ENCODE results near the gene CD58.
A peak's percentile ranks its signal among the peaks of the same experiment; 100 is the strongest.
"Not testable (repeated sequence)": the region's sequence is repeated elsewhere in the genome, so short reads cannot be mapped to it uniquely, and the experiment has no call there.

The CD58 gene

DNA sequence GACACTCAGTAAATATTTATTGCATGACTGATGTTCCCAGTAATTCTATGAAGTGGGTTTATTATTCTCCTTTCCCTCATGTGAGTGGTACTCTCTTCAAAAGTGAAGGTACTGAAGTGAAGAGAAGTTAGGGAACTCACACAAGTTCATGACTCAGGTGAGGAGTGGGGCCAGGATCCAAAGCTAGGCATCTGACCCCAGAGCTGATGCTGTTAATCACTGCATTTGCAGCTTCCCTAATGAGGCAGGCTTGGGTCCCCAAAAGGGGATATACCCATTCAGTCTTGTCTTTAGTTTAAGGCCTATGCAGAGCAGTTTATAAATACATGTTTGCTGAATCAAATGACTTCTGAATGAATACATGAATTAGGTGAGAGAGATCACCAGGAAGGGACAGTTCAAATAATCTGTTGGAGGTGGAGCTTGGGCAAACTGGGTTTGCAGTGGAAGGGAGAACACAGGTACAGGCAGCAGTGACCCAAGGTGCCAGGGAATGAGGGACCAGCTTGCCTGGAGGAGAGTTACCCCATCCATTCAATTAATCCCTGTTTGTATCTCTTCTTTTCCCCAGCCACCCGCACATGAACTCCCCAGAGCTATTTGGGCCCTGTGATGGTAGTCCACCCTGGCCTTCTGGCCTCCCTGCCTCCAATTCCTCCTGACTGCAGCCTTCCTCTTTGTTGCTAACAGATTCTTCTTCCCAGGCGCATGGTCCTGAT is 2.0 kb downstream of the CD58 start:
- Histone ChIP-seq H3K4me3 (ENCODE audit: low read length in 2 of 2) (peak overlapping the region in 1 of 2 donors; percentile 3), H3K27ac (ENCODE audit: low read length) (no peak overlapping the region), H3K9ac (ENCODE audit: low read length in 2 of 2) (no peak overlapping the region), H3K4me1 (ENCODE audit: control insufficient read depth, insufficient read depth, low read length) (peaks cover 28% of the 10 kb centered on the region), H3K36me3 (ENCODE audit: control insufficient read depth in 2 of 2, insufficient read depth in 2 of 2, low read length in 2 of 2) (no peaks in the 10 kb centered on the region), H3K9me3 (ENCODE audit: control insufficient read depth in 2 of 2, low read length in 2 of 2) (no peaks in the 10 kb centered on the region), H3K27me3 (ENCODE audit: control insufficient read depth in 1 of 2, insufficient read depth in 2 of 2, low read length in 2 of 2) (no peaks in the 10 kb centered on the region)

DNA sequence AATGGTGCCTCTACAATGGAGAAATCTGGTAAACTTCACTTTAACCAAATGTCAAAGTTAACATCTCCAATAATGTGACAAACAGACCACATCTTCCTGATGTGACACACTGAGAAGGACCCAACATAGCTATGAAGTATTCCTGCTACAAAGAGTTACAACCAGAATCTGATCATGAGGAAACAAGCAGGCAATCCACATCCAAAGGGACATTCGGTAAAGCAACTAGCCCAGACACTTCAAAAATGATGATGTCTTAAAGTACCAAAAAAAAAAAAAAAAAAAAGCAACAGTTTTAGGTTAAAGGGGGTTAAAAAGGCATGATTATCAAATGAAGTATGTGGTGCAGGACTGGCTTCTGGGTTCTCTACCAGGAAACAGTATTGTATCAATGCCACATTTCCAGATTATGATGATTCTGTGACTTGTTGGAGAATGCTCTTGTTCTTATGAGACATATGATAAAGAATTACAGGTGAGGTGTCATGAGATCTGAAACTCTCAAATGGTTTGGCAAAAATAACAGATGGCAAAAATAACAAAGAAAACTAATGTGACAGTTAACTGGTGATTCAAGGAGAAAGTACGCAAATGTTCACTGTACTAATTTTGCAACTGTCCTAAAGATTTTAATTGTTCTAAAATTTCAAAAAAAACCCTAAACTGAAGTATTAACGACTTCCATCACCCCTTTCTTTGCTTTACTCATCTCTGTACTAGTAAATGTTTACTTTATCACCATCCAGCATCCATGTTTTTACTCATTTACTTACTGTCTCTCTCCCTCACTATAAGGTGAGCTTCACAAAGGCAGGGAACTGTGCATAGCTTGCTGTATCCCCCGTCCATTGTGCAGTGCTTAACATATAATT is 2.8 kb downstream of the CD58 start:
- Histone ChIP-seq H3K36me3 (ENCODE audit: control insufficient read depth in 2 of 2, insufficient read depth in 2 of 2, low read length in 2 of 2) (no peaks in the 10 kb centered on the region), H3K27ac (ENCODE audit: low read length) (no peak overlapping the region), H3K27me3 (ENCODE audit: control insufficient read depth in 1 of 2, insufficient read depth in 2 of 2, low read length in 2 of 2) (no peaks in the 10 kb centered on the region), H3K4me1 (ENCODE audit: control insufficient read depth, insufficient read depth, low read length) (peaks cover 28% of the 10 kb centered on the region), H3K9me3 (ENCODE audit: control insufficient read depth in 2 of 2, low read length in 2 of 2) (no peaks in the 10 kb centered on the region), H3K4me3 (ENCODE audit: low read length in 2 of 2) (no peak overlapping the region), H3K9ac (ENCODE audit: low read length in 2 of 2) (no peak overlapping the region)

DNA sequence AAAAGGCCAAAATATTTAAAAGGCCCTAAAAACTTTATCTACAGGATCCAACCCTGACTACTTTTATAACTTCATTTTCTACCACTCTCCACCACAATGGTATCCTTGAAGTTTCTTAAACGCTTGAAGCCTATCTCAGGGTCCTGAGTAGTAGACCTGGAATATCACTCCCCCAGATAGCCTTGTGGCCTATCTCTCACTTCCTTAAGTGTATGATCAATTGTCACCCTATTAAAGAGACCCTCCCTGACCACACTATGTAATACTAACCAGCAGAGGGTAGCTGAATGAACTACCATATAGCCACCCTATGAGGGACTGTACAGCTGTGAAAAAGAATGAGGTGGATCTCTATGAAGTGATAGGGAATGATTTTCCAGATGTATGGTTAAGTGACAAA is 5.6 kb downstream of the CD58 start:
- Histone ChIP-seq H3K9ac (ENCODE audit: low read length in 2 of 2) (no peak overlapping the region), H3K4me1 (ENCODE audit: control insufficient read depth, insufficient read depth, low read length) (peaks cover 13% of the 10 kb centered on the region), H3K9me3 (ENCODE audit: control insufficient read depth in 2 of 2, low read length in 2 of 2) (no peaks in the 10 kb centered on the region), H3K27ac (ENCODE audit: low read length) (no peak overlapping the region), H3K36me3 (ENCODE audit: control insufficient read depth in 2 of 2, insufficient read depth in 2 of 2, low read length in 2 of 2) (no peaks in the 10 kb centered on the region), H3K27me3 (ENCODE audit: control insufficient read depth in 1 of 2, insufficient read depth in 2 of 2, low read length in 2 of 2) (no peaks in the 10 kb centered on the region), H3K4me3 (ENCODE audit: low read length in 2 of 2) (no peak overlapping the region)

DNA sequence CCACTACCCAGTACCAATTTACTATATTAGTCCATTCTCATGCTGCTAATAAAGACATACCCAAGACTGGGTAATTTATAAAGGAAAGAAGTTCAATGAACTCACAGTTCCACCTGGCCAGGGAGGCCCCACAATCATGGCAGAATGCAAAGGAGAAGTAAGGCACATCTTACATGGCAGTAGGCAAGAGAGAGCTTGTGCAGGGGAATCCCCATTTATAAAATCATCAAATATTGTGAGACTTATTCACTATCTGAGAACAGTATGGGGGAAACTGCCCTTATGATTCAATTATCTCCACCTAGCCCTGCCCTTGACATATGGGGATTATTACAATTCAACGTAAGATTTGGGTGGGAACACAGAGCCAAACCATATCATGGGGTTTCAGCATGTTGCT is 6.4 kb downstream of the CD58 start:
- H3K4me3 ChIP-seq (ENCODE audit: low read length in 2 of 2) = no peak overlapping the region
- H3K27me3 ChIP-seq (ENCODE audit: control insufficient read depth in 1 of 2, insufficient read depth in 2 of 2, low read length in 2 of 2) = no peaks in the 10 kb centered on the region
- no peak overlapping the region for H3K9ac ChIP-seq (ENCODE audit: low read length in 2 of 2)
- H3K9me3 ChIP-seq (ENCODE audit: control insufficient read depth in 2 of 2, low read length in 2 of 2) = no peaks in the 10 kb centered on the region
- no peak overlapping the region for H3K27ac ChIP-seq (ENCODE audit: low read length)
- H3K4me1 ChIP-seq (ENCODE audit: control insufficient read depth, insufficient read depth, low read length) = peaks cover 7% of the 10 kb centered on the region
- H3K36me3 ChIP-seq (ENCODE audit: control insufficient read depth in 2 of 2, insufficient read depth in 2 of 2, low read length in 2 of 2) = no peaks in the 10 kb centered on the region

DNA sequence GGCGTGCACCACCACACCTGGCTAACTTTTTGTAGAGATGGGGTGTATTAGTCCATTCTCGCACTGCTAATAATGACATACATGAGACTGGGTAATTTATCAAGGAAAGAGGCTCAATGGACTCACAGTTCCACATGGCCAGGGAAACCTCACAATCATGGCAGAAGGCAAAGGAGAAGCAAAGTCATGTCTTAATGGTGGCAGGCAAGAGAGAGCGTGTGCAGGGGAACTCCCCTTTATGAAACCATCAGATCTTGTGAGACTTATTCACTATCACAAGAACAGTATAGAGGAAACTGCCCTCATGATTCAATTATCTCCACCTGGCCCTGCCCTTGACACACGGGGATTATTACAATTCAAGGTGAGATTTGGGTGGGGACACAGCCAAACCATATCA is 8.4 kb downstream of the CD58 start:
- not testable (repeated sequence) for H3K4me1 ChIP-seq (ENCODE audit: control insufficient read depth, insufficient read depth, low read length); H3K36me3 ChIP-seq (ENCODE audit: control insufficient read depth in 2 of 2, insufficient read depth in 2 of 2, low read length in 2 of 2); H3K9ac ChIP-seq (ENCODE audit: low read length in 2 of 2); H3K4me3 ChIP-seq (ENCODE audit: low read length in 2 of 2); H3K27ac ChIP-seq (ENCODE audit: low read length); H3K9me3 ChIP-seq (ENCODE audit: control insufficient read depth in 2 of 2, low read length in 2 of 2); H3K27me3 ChIP-seq (ENCODE audit: control insufficient read depth in 1 of 2, insufficient read depth in 2 of 2, low read length in 2 of 2)

DNA sequence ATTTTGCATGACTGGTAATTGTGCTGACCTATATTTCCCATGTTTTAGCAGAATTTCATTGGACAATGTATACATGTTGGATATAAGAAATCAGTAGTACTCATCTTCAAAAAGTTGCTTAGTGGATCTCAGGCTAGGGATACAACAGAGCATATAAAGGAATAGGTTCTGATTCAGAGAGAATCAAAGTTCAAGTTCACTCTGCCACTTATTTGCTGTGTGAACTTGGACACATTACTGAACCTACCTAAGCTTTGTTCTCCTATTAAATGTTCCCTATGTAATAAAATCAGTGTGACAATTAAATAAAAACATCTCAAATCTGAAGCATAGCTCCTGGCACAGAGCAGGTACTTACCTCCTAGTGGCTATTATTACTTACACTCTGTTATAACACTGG is 9.3 kb downstream of the CD58 start:
- no peak overlapping the region for H3K4me3 ChIP-seq (ENCODE audit: low read length in 2 of 2)
- H3K36me3 ChIP-seq (ENCODE audit: control insufficient read depth in 2 of 2, insufficient read depth in 2 of 2, low read length in 2 of 2) = no peaks in the 10 kb centered on the region
- no peaks in the 10 kb centered on the region for H3K27me3 ChIP-seq (ENCODE audit: control insufficient read depth in 1 of 2, insufficient read depth in 2 of 2, low read length in 2 of 2)
- no peaks in the 10 kb centered on the region for H3K4me1 ChIP-seq (ENCODE audit: control insufficient read depth, insufficient read depth, low read length)
- no peak overlapping the region for H3K27ac ChIP-seq (ENCODE audit: low read length)
- no peaks in the 10 kb centered on the region for H3K9me3 ChIP-seq (ENCODE audit: control insufficient read depth in 2 of 2, low read length in 2 of 2)
- H3K9ac ChIP-seq (ENCODE audit: low read length in 2 of 2) = no peak overlapping the region

DNA sequence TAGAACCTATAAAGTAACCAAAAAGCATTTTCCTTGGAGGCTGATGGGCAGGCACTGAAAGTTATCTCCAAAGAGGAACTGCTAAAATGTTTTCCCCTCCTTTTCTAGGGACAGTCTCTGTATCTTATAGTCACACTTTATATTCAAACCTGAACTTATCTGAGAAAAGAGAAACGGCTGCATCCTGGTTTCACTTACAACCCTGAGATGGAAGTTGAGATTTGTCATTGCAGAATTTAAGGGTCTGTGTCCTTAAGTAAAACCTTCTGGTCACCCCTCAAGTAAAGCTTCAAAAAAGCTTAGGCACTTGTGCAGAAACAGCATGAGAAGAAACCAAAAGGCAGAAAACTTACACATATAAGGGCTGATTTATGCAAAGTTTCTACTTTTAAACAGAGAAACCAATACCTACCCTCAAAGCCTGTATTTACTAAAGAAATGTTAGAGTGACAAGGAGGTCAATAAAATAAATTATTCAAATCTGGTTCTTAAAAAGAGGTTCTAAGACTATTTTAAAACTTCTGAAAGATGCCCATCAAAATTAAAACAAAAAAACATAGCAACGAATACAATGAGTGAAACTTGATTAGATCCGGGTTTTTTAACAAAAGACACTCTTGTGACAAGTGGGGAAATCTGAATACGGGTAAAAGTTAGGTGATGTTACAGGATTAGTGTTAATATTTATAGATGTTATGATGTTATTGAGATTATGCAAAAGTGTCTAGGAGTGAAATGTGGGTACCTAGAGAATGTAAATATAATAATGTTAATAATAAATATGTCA is 9.9 kb downstream of the CD58 start:
- Histone ChIP-seq H3K27me3 (ENCODE audit: control insufficient read depth in 1 of 2, insufficient read depth in 2 of 2, low read length in 2 of 2) (no peaks in the 10 kb centered on the region), H3K9ac (ENCODE audit: low read length in 2 of 2) (no peak overlapping the region), H3K36me3 (ENCODE audit: control insufficient read depth in 2 of 2, insufficient read depth in 2 of 2, low read length in 2 of 2) (no peaks in the 10 kb centered on the region), H3K9me3 (ENCODE audit: control insufficient read depth in 2 of 2, low read length in 2 of 2) (no peaks in the 10 kb centered on the region), H3K4me1 (ENCODE audit: control insufficient read depth, insufficient read depth, low read length) (no peaks in the 10 kb centered on the region), H3K4me3 (ENCODE audit: low read length in 2 of 2) (no peak overlapping the region), H3K27ac (ENCODE audit: low read length) (no peak overlapping the region)

DNA sequence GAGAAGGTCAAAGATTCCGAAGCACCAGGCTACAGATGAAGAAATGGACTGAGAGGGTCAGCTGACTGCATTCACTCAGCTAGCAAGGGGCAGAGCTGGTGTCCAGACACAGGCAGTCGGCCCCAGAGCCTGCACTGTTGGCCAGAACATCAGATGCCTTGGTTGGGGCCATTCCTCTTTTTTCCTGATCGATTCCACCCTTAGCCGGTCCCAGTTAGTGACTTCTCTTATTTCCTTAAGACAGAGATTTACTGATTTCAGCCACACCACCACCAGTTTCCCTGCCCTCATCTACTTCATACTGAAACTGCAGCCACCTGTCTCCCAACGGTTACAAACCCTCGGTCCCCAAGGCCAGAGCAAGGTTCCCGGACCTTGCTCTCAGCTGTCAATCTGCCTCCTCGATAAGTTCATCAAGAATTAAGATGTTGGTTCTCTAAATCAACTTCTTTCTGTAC is 11.5 kb downstream of the CD58 start:
- H3K4me3 ChIP-seq (ENCODE audit: low read length in 2 of 2) = no peak overlapping the region
- no peak overlapping the region for H3K9ac ChIP-seq (ENCODE audit: low read length in 2 of 2)
- H3K27me3 ChIP-seq (ENCODE audit: control insufficient read depth in 1 of 2, insufficient read depth in 2 of 2, low read length in 2 of 2) = no peaks in the 10 kb centered on the region
- H3K9me3 ChIP-seq (ENCODE audit: control insufficient read depth in 2 of 2, low read length in 2 of 2) = no peaks in the 10 kb centered on the region
- H3K27ac ChIP-seq (ENCODE audit: low read length) = no peak overlapping the region
- no peaks in the 10 kb centered on the region for H3K4me1 ChIP-seq (ENCODE audit: control insufficient read depth, insufficient read depth, low read length)
- no peaks in the 10 kb centered on the region for H3K36me3 ChIP-seq (ENCODE audit: control insufficient read depth in 2 of 2, insufficient read depth in 2 of 2, low read length in 2 of 2)

DNA sequence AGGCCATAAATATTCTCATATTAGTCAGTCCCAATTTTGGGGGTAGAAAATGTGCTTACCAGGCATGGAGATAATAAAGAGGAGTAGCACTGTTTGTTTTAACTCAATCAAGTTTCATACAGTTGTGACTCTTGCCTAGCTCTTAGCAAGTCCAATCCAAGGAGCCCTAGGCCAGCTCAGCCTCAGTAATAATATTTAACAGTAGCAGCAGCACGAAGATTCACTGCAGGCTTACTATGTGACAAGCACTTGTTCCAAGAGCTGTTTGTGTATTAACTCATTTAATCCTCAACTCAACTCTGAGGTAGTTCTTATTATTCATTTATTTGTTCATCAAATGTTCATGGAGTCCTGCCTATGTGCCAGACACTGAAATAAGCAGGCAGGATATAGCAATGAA is 12.3 kb downstream of the CD58 start:
- no peaks in the 10 kb centered on the region for H3K4me1 ChIP-seq (ENCODE audit: control insufficient read depth, insufficient read depth, low read length)
- no peaks in the 10 kb centered on the region for H3K27me3 ChIP-seq (ENCODE audit: control insufficient read depth in 1 of 2, insufficient read depth in 2 of 2, low read length in 2 of 2)
- no peaks in the 10 kb centered on the region for H3K36me3 ChIP-seq (ENCODE audit: control insufficient read depth in 2 of 2, insufficient read depth in 2 of 2, low read length in 2 of 2)
- no peak overlapping the region for H3K9ac ChIP-seq (ENCODE audit: low read length in 2 of 2)
- no peaks in the 10 kb centered on the region for H3K9me3 ChIP-seq (ENCODE audit: control insufficient read depth in 2 of 2, low read length in 2 of 2)
- no peak overlapping the region for H3K4me3 ChIP-seq (ENCODE audit: low read length in 2 of 2)
- no peak overlapping the region for H3K27ac ChIP-seq (ENCODE audit: low read length)

DNA sequence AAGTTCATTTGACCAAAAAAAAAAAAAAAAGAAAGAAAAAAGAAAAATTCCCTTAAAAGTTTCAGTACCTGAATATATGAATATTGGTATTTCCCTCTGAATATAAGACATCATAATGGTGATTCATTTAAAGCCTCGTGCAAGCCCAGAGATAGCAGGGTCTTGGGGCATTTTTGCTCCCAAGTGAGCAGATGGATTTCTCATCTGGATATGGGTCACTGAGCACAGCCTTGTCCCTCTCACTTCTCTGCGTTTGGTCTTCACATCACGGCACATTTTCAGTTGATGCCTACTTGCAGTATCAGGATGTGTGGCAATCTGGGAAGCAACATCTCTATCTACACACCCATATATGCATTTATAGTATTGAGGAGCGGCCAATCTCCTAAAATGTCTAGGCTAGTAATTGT is 12.7 kb downstream of the CD58 start:
- no peaks in the 10 kb centered on the region for H3K9me3 ChIP-seq (ENCODE audit: control insufficient read depth in 2 of 2, low read length in 2 of 2)
- no peaks in the 10 kb centered on the region for H3K36me3 ChIP-seq (ENCODE audit: control insufficient read depth in 2 of 2, insufficient read depth in 2 of 2, low read length in 2 of 2)
- H3K27ac ChIP-seq (ENCODE audit: low read length) = no peak overlapping the region
- H3K27me3 ChIP-seq (ENCODE audit: control insufficient read depth in 1 of 2, insufficient read depth in 2 of 2, low read length in 2 of 2) = no peaks in the 10 kb centered on the region
- no peak overlapping the region for H3K4me3 ChIP-seq (ENCODE audit: low read length in 2 of 2)
- H3K4me1 ChIP-seq (ENCODE audit: control insufficient read depth, insufficient read depth, low read length) = no peaks in the 10 kb centered on the region
- H3K9ac ChIP-seq (ENCODE audit: low read length in 2 of 2) = no peak overlapping the region

Measured in stomach smooth muscle (tissue), 2 donors.